PC-3 (cell line): ENCODE data around the gene HMCN1. TPM values are rescaled to one million over a fixed set of nuclear protein-coding genes. Genes with fewer than 3 reads are reported as not detected.
"Not testable (repeated sequence)": the region's sequence is repeated elsewhere in the genome, so short reads cannot be mapped to it uniquely, and the experiment has no call there.

Experiments
- ATAC-seq: fragments of 200-7000 bp; cut with Tn5 transposase; 2 replicates; pipeline ENCODE4 v1.9.1; 2020; ENCODE audit warnings: mild to moderate bottlenecking, moderate library complexity
- BruUV-seq: library from RNA; stranded (reverse); fragments of 400-500 nt; replicated peaks from 2 replicates; lab custom pipeline; 2021; lab: Mats Ljungman, UMichigan
- CTCF ChIA-PET: fragments of 300-600 bp; sonication (Branson Sonifier 250); formaldehyde crosslinking; loops from one replicate; lab custom pipeline; 2022; ENCODE audit warnings: antibody characterized with exemption; lab: Charles Lee
- POLR2A ChIA-PET: fragments of 300-600 bp; sonication (Branson Sonifier 250); formaldehyde crosslinking; loops from one replicate; lab custom pipeline; 2022; ENCODE audit warnings: antibody characterized with exemption; ENCODE audit not compliant: unreplicated experiment; lab: Charles Lee
- DNase-seq: peaks from one replicate; pipeline ENCODE4 v3.0.0-alpha.2; 2015
- H2AFZ ChIP-seq: fragments of 300-600 bp; sonication (generic); 2 replicates; pipeline ENCODE4 v1.6.0; 2016; ENCODE audit warnings: antibody characterized with exemption, low read length
- H3F3A ChIP-seq: fragments of 300-600 bp; sonication (generic); one replicate; pipeline ENCODE4 v1.6.0; 2017; ENCODE audit warnings: antibody characterized with exemption, low read length, control low read depth, mild to moderate bottlenecking; ENCODE audit not compliant: unreplicated experiment
- H3K27ac ChIP-seq: fragments of 300-600 bp; sonication (generic); 2 replicates; pipeline ENCODE4 v1.5.1; 2016; ENCODE audit warnings: mild to moderate bottlenecking, low read length
- H3K27me3 ChIP-seq: fragments of 300-600 bp; sonication (generic); 2 replicates; pipeline ENCODE4 v1.6.1; 2016; ENCODE audit warnings: low read length, mixed read lengths
- H3K36me3 ChIP-seq: fragments of 300-600 bp; sonication (generic); 2 replicates; pipeline ENCODE4 v1.6.1; 2016; ENCODE audit warnings: low read depth, mixed run types, low read length, mixed read lengths
- H3K4me1 ChIP-seq: fragments of 300-600 bp; sonication (generic); 2 replicates; pipeline ENCODE4 v1.5.1; 2016; ENCODE audit warnings: low read length; ENCODE audit not compliant: insufficient read depth
- H3K4me2 ChIP-seq: fragments of 300-600 bp; sonication (generic); 2 replicates; pipeline ENCODE4 v1.6.0; 2016; ENCODE audit warnings: low read length
- H3K4me3 ChIP-seq: fragments of 300-600 bp; sonication (generic); 2 replicates; pipeline ENCODE4 v1.5.1; 2016; ENCODE audit warnings: mild to moderate bottlenecking, low read length, mixed read lengths
- H3K79me2 ChIP-seq: fragments of 300-600 bp; sonication (generic); 2 replicates; pipeline ENCODE4 v1.6.1; 2017; ENCODE audit warnings: low read length, mixed read lengths
- H3K9ac ChIP-seq: fragments of 300-600 bp; sonication (generic); 2 replicates; pipeline ENCODE4 v1.6.0; 2016; ENCODE audit warnings: mild to moderate bottlenecking, low read length
- H3K9me2 ChIP-seq: fragments of 300-600 bp; sonication (generic); replicated peaks from 2 replicates; pipeline ENCODE4 v1.6.1; 2016; ENCODE audit warnings: mixed run types, low read length, mixed read lengths
- H3K9me3 ChIP-seq: fragments of 300-600 bp; sonication (generic); 2 replicates; pipeline ENCODE4 v1.6.1; 2016; ENCODE audit warnings: low read length, mixed read lengths
- H4K20me1 ChIP-seq: fragments of 300-600 bp; sonication (generic); 2 replicates; pipeline ENCODE4 v1.6.1; 2016; ENCODE audit warnings: low read length, mixed read lengths
- CTCF ChIP-seq: fragments of 300-600 bp; sonication (generic); conservative IDR thresholded peaks from 2 replicates; pipeline ENCODE4 v1.5.1; 2017; ENCODE audit warnings: antibody characterized with exemption, low read depth, mild to moderate bottlenecking, low read length
- EZH2 ChIP-seq: fragments of 300-600 bp; sonication (generic); IDR thresholded peaks from one replicate; pipeline ENCODE4 v1.6.1; 2017; ENCODE audit warnings: antibody characterized with exemption, mild to moderate bottlenecking, low read length; ENCODE audit not compliant: unreplicated experiment
- EZH2phosphoT487 ChIP-seq: fragments of 300-600 bp; sonication (generic); IDR thresholded peaks from 2 replicates; pipeline ENCODE4 v1.6.1; 2018; ENCODE audit warnings: mild to moderate bottlenecking, antibody characterized with exemption, low read length, borderline replicate concordance
- intact Hi-C: fragments of 100-400 bp; cut with micrococcal nuclease; formaldehyde crosslinking; loops from 2 replicates; pipeline ENCODE4 v1.9.0; 2023
- total RNA-seq: library from RNA; depleted of rRNA; stranded (reverse); fragments of >200 nt; gene quantifications from 2 replicates; pipeline ENCODE4 v1.2.3, GENCODE V29; 2014

HMCN1 gene
- total RNA-seq, 1 experiment from 2014 or later: 0.66 TPM

GRCh38 chr1:185880779-185881333, 146.7 kb downstream of the HMCN1 start:
- POLR2A ChIA-PET: no interaction called here
- no peaks in the 10 kb centered on the region for H4K20me1 ChIP-seq
- CTCF ChIA-PET: no interaction called here
- BruUV-seq: no TSS peak
- H3F3A ChIP-seq: no peaks in the 10 kb centered on the region
- H3K9me2 ChIP-seq: no peaks in the 10 kb centered on the region
- no peaks in the 10 kb centered on the region for H3K9me3 ChIP-seq
- H3K4me3 ChIP-seq: no peak overlapping the region
- H3K36me3 ChIP-seq: no peaks in the 10 kb centered on the region
- H3K4me2 ChIP-seq: no peak overlapping the region
- H3K27me3 ChIP-seq: no peaks in the 10 kb centered on the region
- DNase-seq (no peak), ATAC-seq (no peak)
- no peak overlapping the region for H3K9ac ChIP-seq
- H2AFZ ChIP-seq: no peak overlapping the region
- peaks cover 6% of the 10 kb centered on the region; the same call in 1 of the 2 replicates for H3K4me1 ChIP-seq
- H3K79me2 ChIP-seq: no peaks in the 10 kb centered on the region
- TF ChIP-seq EZH2phosphoT487 (no peak), EZH2 (no peak), CTCF (no peak)
- intact Hi-C loops: no loop called here
- H3K27ac ChIP-seq: no peak overlapping the region

- Histone ChIP-seq H3F3A (no peaks in the 10 kb centered on the region), H4K20me1 (no peaks in the 10 kb centered on the region), H2AFZ (no peak overlapping the region), H3K27ac (no peak overlapping the region), H3K27me3 (no peaks in the 10 kb centered on the region), H3K4me1 (no peaks in the 10 kb centered on the region), H3K79me2 (no peaks in the 10 kb centered on the region), H3K4me2 (no peak overlapping the region), H3K9me3 (no peaks in the 10 kb centered on the region), H3K9me2 (no peaks in the 10 kb centered on the region), H3K9ac (no peak overlapping the region), H3K4me3 (no peak overlapping the region), H3K36me3 (no peaks in the 10 kb centered on the region)
- no peak for DNase-seq
- intact Hi-C loops: no loop called here
- no TSS peak for BruUV-seq
- CTCF ChIA-PET: no interaction called here
- TF ChIP-seq EZH2phosphoT487 (no peak), EZH2 (no peak), CTCF (no peak)
- POLR2A ChIA-PET: no interaction called here
- no peak for ATAC-seq
Measured at GRCh38 chr1:185886046-185886445, 151.9 kb downstream of the HMCN1 start.

GRCh38 chr1:185886671-185887070, 152.5 kb downstream of the HMCN1 start:
- intact Hi-C loops: no loop called here
- POLR2A ChIA-PET: no interaction called here
- no TSS peak for BruUV-seq

GRCh38 chr1:185892831-185893403, 158.7 kb downstream of the HMCN1 start:
- H3K4me3 ChIP-seq: peak overlapping the region; percentile 54
- H3K4me1 ChIP-seq, H3K36me3 ChIP-seq, H3K27me3 ChIP-seq, ATAC-seq, H3K79me2 ChIP-seq, BruUV-seq, CTCF ChIA-PET, intact Hi-C loops, H4K20me1 ChIP-seq, H3K9me3 ChIP-seq, H3F3A ChIP-seq, H3K9me2 ChIP-seq, POLR2A ChIA-PET: not testable (repeated sequence)
- DNase-seq: peak; percentile 7
- H3K27ac ChIP-seq: peak overlapping the region; percentile 61
- peak overlapping the region; percentile 48; the same call in 1 of the 2 replicates for H3K9ac ChIP-seq
- peak overlapping the region; percentile 57 for H3K4me2 ChIP-seq
- H2AFZ ChIP-seq: peak overlapping the region; percentile 74

More at GRCh38 chr1:185886671-185887070, 152.5 kb downstream of the HMCN1 start:
- Histone ChIP-seq H3F3A (no peaks in the 10 kb centered on the region), H3K9me3 (no peaks in the 10 kb centered on the region), H2AFZ (no peak overlapping the region), H3K4me3 (no peak overlapping the region), H3K27ac (no peak overlapping the region), H3K9me2 (no peaks in the 10 kb centered on the region), H3K9ac (no peak overlapping the region), H3K27me3 (no peaks in the 10 kb centered on the region), H3K79me2 (no peaks in the 10 kb centered on the region), H3K36me3 (no peaks in the 10 kb centered on the region), H3K4me2 (no peak overlapping the region), H4K20me1 (no peaks in the 10 kb centered on the region), H3K4me1 (no peaks in the 10 kb centered on the region)
- no peak for TF ChIP-seq EZH2
- TF ChIP-seq EZH2phosphoT487: no peak
- no peak for TF ChIP-seq CTCF
- ATAC-seq: no peak
- CTCF ChIA-PET: no interaction called here
- no peak for DNase-seq
